ENCODE measurements around the gene DDRGK1.

- TF ChIP-seq RAD21 (conservative IDR thresholded peaks at IDR 0.05) = no peak
- TF ChIP-seq CTCF (IDR thresholded peaks at IDR 0.05; ENCODE audit: poor library complexity, severe bottlenecking) = no peak
- no peak for TF ChIP-seq REST (IDR thresholded peaks at IDR 0.05; ENCODE audit: borderline replicate concordance)
- TF ChIP-seq POLR2AphosphoS5 (IDR thresholded peaks at IDR 0.05) = no peak
Observed at GRCh38 chr20:3189561-3190131, 14.8 kb downstream of the DDRGK1 start.
